ENCODE measurements around the gene UNC119.

Gene UNC119

GRCh38 chr17:28548417-28549130, 3.9 kb downstream of the UNC119 start:
- TF ChIP-seq CTCF (IDR thresholded peaks at IDR 0.05), result no peak
- Mint-ChIP-seq H3K36me3 (ENCODE audit: low read depth) (peaks cover 10% of the 10 kb centered on the region), H3K27ac (no peak overlapping the region), H3K9me3 (no peaks in the 10 kb centered on the region), H3K27me3 (ENCODE audit: low read depth, poor library complexity) (peaks cover 3% of the 10 kb centered on the region), H3K4me1 (peaks cover 56% of the 10 kb centered on the region), H3K4me3 (peak overlapping the region; percentile 56)
- DNase-seq, result no peak

GRCh38 chr17:28547623-28548416, 4.6 kb downstream of the UNC119 start:
- peak overlapping the region; percentile 64 for H3K27ac Mint-ChIP-seq
- DNase-seq, result peak; percentile 84
- TF ChIP-seq CTCF (IDR thresholded peaks at IDR 0.05), result peak; percentile 95
- H3K36me3 Mint-ChIP-seq (ENCODE audit: low read depth), result peaks cover 8% of the 10 kb centered on the region
- peaks cover 3% of the 10 kb centered on the region for H3K27me3 Mint-ChIP-seq (ENCODE audit: low read depth, poor library complexity)
- H3K4me1 Mint-ChIP-seq, result peaks cover 51% of the 10 kb centered on the region
- H3K9me3 Mint-ChIP-seq, result no peaks in the 10 kb centered on the region
- H3K4me3 Mint-ChIP-seq, result peak overlapping the region; percentile 56

- no peak for TF ChIP-seq CTCF (IDR thresholded peaks at IDR 0.05)
- DNase-seq, result no peak
- no peak overlapping the region for H3K27ac Mint-ChIP-seq
- H3K9me3 Mint-ChIP-seq, result no peaks in the 10 kb centered on the region
- H3K36me3 Mint-ChIP-seq (ENCODE audit: low read depth), result peaks cover 8% of the 10 kb centered on the region
- peaks cover 3% of the 10 kb centered on the region for H3K27me3 Mint-ChIP-seq (ENCODE audit: low read depth, poor library complexity)
- H3K4me1 Mint-ChIP-seq, result peaks cover 48% of the 10 kb centered on the region
- no peak overlapping the region for H3K4me3 Mint-ChIP-seq
These were observed 5.3 kb downstream of the UNC119 start for GRCh38 chr17:28547096-28547622.

- Mint-ChIP-seq H3K27me3 (ENCODE audit: low read depth, poor library complexity) (peaks cover 3% of the 10 kb centered on the region), H3K27ac (no peak overlapping the region), H3K9me3 (no peaks in the 10 kb centered on the region), H3K4me3 (no peak overlapping the region), H3K36me3 (ENCODE audit: low read depth) (peaks cover 8% of the 10 kb centered on the region), H3K4me1 (peaks cover 39% of the 10 kb centered on the region)
- no peak for DNase-seq
- TF ChIP-seq CTCF (IDR thresholded peaks at IDR 0.05), result no peak
These were observed 6.5 kb downstream of the UNC119 start for GRCh38 chr17:28545787-28546415.

- Mint-ChIP-seq H3K27me3 (ENCODE audit: low read depth, poor library complexity) (peaks cover 3% of the 10 kb centered on the region), H3K4me1 (peaks cover 32% of the 10 kb centered on the region), H3K27ac (no peak overlapping the region), H3K9me3 (no peaks in the 10 kb centered on the region), H3K36me3 (ENCODE audit: low read depth) (peaks cover 8% of the 10 kb centered on the region), H3K4me3 (no peak overlapping the region)
- no peak for TF ChIP-seq CTCF (IDR thresholded peaks at IDR 0.05)
- DNase-seq, result no peak
These were observed 7.3 kb downstream of the UNC119 start for GRCh38 chr17:28545141-28545503.

All from nephron progenitor cell (in vitro differentiated cells).